Panc1 (cell line): ENCODE results near the gene PSRC1. TPM values are rescaled to one million over a fixed set of nuclear protein-coding genes. Genes with fewer than 3 reads are reported as not detected.

Source experiments
- ATAC-seq: fragments of 200-7000 bp; cut with Tn5 transposase; 2 replicates; pipeline ENCODE4 v1.9.1; 2020; ENCODE audit warnings: mild to moderate bottlenecking, moderate library complexity
- BruUV-seq: library from RNA; stranded (reverse); fragments of 400-500 nt; replicated peaks from 2 replicates; lab custom pipeline; 2021; lab: Mats Ljungman, UMichigan
- CTCF ChIA-PET: fragments of 300-600 bp; sonication (Branson Sonifier 250); formaldehyde crosslinking; loops from one replicate; lab custom pipeline; 2022; ENCODE audit warnings: antibody characterized with exemption; lab: Charles Lee
- POLR2A ChIA-PET: fragments of 300-600 bp; sonication (Branson Sonifier 250); formaldehyde crosslinking; loops from one replicate; lab custom pipeline; 2022; ENCODE audit warnings: antibody characterized with exemption; lab: Charles Lee
- DNase-seq: peaks from one replicate; pipeline ENCODE4 v3.0.0-alpha.2; 2010; ENCODE audit warnings: low read depth, low spot score
- H3K27ac ChIP-seq: 2 replicates; pipeline ENCODE4 v1.5.1; 2011; ENCODE audit warnings: mild to moderate bottlenecking, low read length, inconsistent platforms
- H3K27me3 ChIP-seq: fragments of 200-500 bp; sonication (Bioruptor generic); 2 replicates; pipeline ENCODE4 v1.6.0; 2014; ENCODE audit warnings: low read length, inconsistent platforms; ENCODE audit not compliant: control insufficient read depth, insufficient read depth
- H3K36me3 ChIP-seq: fragments of 200-500 bp; sonication (Bioruptor generic); 2 replicates; pipeline ENCODE4 v1.5.1; 2014; ENCODE audit warnings: inconsistent platforms, mild to moderate bottlenecking, low read length, moderate library complexity; ENCODE audit not compliant: control insufficient read depth, insufficient read depth
- H3K4me1 ChIP-seq: 2 replicates; pipeline ENCODE4 v1.5.1; 2011; ENCODE audit warnings: inconsistent platforms, mild to moderate bottlenecking, low read length, moderate library complexity; ENCODE audit not compliant: control insufficient read depth, insufficient read depth
- H3K4me3 ChIP-seq, 2 experiments: 2 replicates each; pipeline ENCODE4 v1.5.1; 2011 to 2012; ENCODE audit warnings: low read depth in 2 of 2, low read length in 2 of 2, mild to moderate bottlenecking in 2 of 2, inconsistent platforms in 1 of 2, moderate library complexity in 1 of 2
- H3K9me3 ChIP-seq: fragments of 200-500 bp; sonication (Bioruptor generic); 2 replicates; pipeline ENCODE4 v1.5.1; 2014; ENCODE audit warnings: low read depth, mild to moderate bottlenecking, inconsistent platforms, low read length, moderate library complexity; ENCODE audit not compliant: control insufficient read depth, insufficient read depth
- CTCF ChIP-seq: fragments of 450-650 bp; IDR thresholded peaks from 2 replicates; pipeline ENCODE4 v1.5.1; 2017; ENCODE audit warnings: mild to moderate bottlenecking
- POLR2AphosphoS5 ChIP-seq: IDR thresholded peaks from 2 replicates; pipeline ENCODE4 v1.6.1; 2012; ENCODE audit warnings: mild to moderate bottlenecking, low read depth, low read length, moderate library complexity
- SIN3A ChIP-seq: IDR thresholded peaks from 2 replicates; pipeline ENCODE4 v1.6.1; 2012; ENCODE audit warnings: low read depth, mild to moderate bottlenecking, low read length, moderate library complexity, borderline replicate concordance; ENCODE audit not compliant: insufficient read depth
- TCF7L2 ChIP-seq: IDR thresholded peaks from 2 replicates; pipeline ENCODE4 v1.6.1; 2011; ENCODE audit warnings: mild to moderate bottlenecking, low read depth, low read length, inconsistent platforms
- in situ Hi-C: cut with HindIII; loops from 2 replicates; pipeline ENCODE4 v1.10.0; 2016; ENCODE audit warnings: low sequenced_read_pairs, low pct_unique_long_range_greater_than_20kb
- intact Hi-C: fragments of 100-400 bp; cut with micrococcal nuclease; formaldehyde crosslinking; loops from one replicate; pipeline ENCODE4 v1.10.0; 2022; ENCODE audit not compliant: unreplicated experiment
- total RNA-seq: library from RNA; stranded (reverse); gene quantifications from one replicate; pipeline ENCODE4 v1.2.1, GENCODE V29; 2021; ENCODE audit not compliant: unreplicated experiment
- TF ChIP-seq, protein P1 (sequence below), 2 experiments: IDR thresholded peaks; 2 replicates each; pipeline ENCODE4 v1.6.1; 2011 to 2012; ENCODE audit warnings: low read depth in 2 of 2, control low read depth in 1 of 2, low read length in 1 of 2, mild to moderate bottlenecking in 1 of 2, moderate library complexity in 1 of 2; ENCODE audit not compliant: insufficient read depth in 1 of 2

Gene PSRC1
- total RNA-seq, 1 experiment from 2014 or later: 40.6 TPM

- no peak overlapping the region for H3K4me3 ChIP-seq
- ChIA-PET CTCF (interaction anchor here (0.6 kb wide), 1 partner anchor 135 kb away, joined by 5 read pairs; no protein-coding TSS in a partner anchor), POLR2A (no interaction called here)
- no peaks in the 10 kb centered on the region for H3K27me3 ChIP-seq
- BruUV-seq: no TSS peak
- no peak for DNase-seq
- intact Hi-C loops (loop anchor here (5.0 kb wide), 1 partner anchor 133 kb away; the partner anchor contains the start of gene SORT1), in situ Hi-C loops (no loop called here)
- H3K36me3 ChIP-seq: no peaks in the 10 kb centered on the region
- H3K4me1 ChIP-seq: no peaks in the 10 kb centered on the region
- H3K9me3 ChIP-seq: no peaks in the 10 kb centered on the region
- H3K27ac ChIP-seq: no peak overlapping the region
- TF ChIP-seq SIN3A (no peak), CTCF (no peak), TCF7L2 (no peak), POLR2AphosphoS5 (no peak)
- TF ChIP-seq, protein P1, sequence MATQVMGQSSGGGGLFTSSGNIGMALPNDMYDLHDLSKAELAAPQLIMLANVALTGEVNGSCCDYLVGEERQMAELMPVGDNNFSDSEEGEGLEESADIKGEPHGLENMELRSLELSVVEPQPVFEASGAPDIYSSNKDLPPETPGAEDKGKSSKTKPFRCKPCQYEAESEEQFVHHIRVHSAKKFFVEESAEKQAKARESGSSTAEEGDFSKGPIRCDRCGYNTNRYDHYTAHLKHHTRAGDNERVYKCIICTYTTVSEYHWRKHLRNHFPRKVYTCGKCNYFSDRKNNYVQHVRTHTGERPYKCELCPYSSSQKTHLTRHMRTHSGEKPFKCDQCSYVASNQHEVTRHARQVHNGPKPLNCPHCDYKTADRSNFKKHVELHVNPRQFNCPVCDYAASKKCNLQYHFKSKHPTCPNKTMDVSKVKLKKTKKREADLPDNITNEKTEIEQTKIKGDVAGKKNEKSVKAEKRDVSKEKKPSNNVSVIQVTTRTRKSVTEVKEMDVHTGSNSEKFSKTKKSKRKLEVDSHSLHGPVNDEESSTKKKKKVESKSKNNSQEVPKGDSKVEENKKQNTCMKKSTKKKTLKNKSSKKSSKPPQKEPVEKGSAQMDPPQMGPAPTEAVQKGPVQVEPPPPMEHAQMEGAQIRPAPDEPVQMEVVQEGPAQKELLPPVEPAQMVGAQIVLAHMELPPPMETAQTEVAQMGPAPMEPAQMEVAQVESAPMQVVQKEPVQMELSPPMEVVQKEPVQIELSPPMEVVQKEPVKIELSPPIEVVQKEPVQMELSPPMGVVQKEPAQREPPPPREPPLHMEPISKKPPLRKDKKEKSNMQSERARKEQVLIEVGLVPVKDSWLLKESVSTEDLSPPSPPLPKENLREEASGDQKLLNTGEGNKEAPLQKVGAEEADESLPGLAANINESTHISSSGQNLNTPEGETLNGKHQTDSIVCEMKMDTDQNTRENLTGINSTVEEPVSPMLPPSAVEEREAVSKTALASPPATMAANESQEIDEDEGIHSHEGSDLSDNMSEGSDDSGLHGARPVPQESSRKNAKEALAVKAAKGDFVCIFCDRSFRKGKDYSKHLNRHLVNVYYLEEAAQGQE (IDR thresholded peaks at IDR 0.05; ENCODE audit: insufficient read depth in 1 of 2, low read depth in 2 of 2, low read length in 1 of 2): no peak
- no peak for ATAC-seq
Measured at GRCh38 chr1:109264379-109264755, 18.6 kb downstream of the PSRC1 start.

DNA sequence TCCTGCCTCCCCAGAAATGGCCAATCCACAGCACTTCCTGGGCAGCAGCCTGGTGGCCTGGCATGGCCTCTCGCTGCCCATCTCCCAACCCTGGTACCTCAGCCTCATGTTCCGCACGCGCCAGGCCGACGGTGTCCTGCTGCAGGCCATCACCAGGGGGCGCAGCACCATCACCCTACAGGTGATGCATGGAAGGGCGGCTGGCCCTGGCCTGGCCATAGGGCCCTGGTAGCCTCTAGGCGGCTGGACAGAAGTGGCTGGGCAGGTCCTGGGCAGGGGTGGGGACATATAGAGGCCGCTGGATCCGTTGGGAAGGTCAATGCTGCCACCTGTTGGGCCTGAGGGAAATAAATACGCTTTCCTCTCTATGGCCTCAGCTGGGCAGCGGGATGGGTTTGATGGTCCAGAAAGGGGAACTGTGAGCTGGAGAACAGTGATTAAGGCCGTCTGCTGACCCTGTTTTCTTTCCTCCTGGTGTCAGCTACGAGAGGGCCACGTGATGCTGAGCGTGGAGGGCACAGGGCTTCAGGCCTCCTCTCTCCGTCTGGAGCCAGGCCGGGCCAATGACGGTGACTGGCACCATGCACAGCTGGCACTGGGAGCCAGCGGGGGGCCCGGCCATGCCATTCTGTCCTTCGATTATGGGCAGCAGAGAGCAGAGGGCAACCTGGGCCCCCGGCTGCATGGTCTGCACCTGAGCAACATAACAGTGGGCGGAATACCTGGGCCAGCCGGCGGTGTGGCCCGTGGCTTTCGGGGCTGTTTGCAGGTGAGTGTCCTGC lies 19.2 kb downstream of the PSRC1 start:
- CTCF ChIA-PET: interaction anchor here (0.6 kb wide), 1 partner anchor 61 kb away, joined by 3 read pairs; no protein-coding TSS in a partner anchor
- H3K4me3 ChIP-seq: no peak overlapping the region
- TF ChIP-seq POLR2AphosphoS5: no peak
- peak; percentile 96 for TF ChIP-seq CTCF
- TF ChIP-seq TCF7L2: no peak
- TF ChIP-seq SIN3A: no peak
- TF ChIP-seq, protein P1 (IDR thresholded peaks at IDR 0.05; ENCODE audit: insufficient read depth in 1 of 2, low read depth in 2 of 2, low read length in 1 of 2): no peak
- H3K4me1 ChIP-seq: no peaks in the 10 kb centered on the region
- H3K9me3 ChIP-seq: no peaks in the 10 kb centered on the region
- DNase-seq (no peak), ATAC-seq (peak; percentile 98)
- POLR2A ChIA-PET: no interaction called here
- no TSS peak for BruUV-seq
- intact Hi-C loops: loop anchor here (5.0 kb wide), 1 partner anchor 134 kb away; the partner anchor contains the start of gene SORT1
- no peak overlapping the region for H3K27ac ChIP-seq
- in situ Hi-C loops: no loop called here
- no peaks in the 10 kb centered on the region for H3K27me3 ChIP-seq
- H3K36me3 ChIP-seq: no peaks in the 10 kb centered on the region
